NCI-H446 (cell line): ENCODE data around the gene ACBD4.
A peak's percentile ranks its signal among the peaks of the same experiment; 100 is the strongest.

ENCODE experiments used
- DNase-seq, 2 experiments: peaks; one replicate each; lab custom pipeline; 2025; lab: John Stamatoyannopoulos, UW

Gene ACBD4, protein sequence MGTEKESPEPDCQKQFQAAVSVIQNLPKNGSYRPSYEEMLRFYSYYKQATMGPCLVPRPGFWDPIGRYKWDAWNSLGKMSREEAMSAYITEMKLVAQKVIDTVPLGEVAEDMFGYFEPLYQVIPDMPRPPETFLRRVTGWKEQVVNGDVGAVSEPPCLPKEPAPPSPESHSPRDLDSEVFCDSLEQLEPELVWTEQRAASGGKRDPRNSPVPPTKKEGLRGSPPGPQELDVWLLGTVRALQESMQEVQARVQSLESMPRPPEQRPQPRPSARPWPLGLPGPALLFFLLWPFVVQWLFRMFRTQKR

DNA sequence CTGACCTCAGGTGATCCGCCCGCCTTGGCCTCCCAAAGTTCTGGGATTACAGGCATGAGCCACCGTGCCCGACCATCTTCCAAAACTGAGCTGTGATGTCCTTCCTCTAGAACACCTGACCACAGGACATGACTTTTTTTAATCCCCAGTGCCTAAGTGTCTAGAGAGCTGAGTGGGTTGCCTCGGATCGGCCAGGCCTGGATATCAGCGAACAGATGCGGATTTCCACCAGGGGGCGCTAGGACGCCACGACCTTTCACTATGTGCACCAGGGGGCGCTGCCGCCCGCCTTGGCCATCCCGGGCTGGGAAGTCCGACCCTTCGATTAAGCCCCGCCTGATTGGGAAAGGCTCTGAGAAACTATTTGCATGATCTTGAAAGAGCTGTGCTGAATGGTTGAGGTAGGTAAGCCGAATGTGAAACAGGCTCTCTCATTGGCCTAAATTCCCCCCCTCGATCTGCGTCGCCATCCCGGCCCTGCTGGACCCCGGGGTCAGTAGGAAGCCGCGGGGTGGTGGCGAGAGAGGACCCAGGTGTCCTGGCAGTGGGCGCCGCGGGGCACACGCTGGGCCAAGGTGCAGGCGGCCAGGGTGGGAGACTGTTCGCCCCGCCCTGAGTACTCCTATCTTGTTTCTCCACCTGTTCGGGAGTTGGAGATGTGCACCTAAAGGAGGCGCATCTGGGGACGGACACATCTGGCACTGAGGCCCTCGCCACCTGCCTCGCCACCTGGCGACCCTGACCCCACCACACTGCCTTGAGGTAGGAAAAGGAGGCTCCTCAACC is at the start of gene ACBD4:
Gene ACBD4, plus strand, starts transcription at position 496 of the 786 bp plus-strand sequence. CDS start 458 bp downstream, outside the sequence.
- peak; percentile 91 to 98 for DNase-seq

- no peak for DNase-seq
These were observed 49.1 kb upstream of the ACBD4 start for GRCh38 chr17:45086391-45086790.

GRCh38 chr17:45086865-45087503 is 48.5 kb upstream of the ACBD4 start:
- DNase-seq = no peak

DNA sequence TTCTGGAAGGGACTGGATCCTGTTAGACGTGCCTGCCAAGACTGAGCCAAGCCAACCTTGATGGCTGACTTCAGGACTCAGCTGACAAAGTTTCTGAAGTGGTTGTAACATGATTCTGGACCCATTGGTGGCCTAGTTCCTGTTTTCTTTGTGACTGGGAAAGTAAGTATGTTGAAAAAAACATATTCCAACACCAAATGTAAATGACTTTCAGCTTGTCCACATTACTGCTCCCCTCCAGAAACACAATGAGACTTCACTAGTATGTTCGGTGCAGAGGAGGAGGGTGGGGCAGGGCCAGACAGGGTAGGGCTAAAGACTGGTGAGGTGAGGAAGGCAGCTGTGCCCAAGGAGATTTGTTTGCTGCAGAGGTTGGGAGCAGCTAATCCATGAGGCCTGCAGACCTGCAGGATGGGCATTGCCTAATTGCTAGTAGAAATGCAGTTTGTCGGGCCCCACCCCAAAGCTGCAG is 47.9 kb upstream of the ACBD4 start:
- DNase-seq = no peak

GRCh38 chr17:45087978-45088377 is 47.5 kb upstream of the ACBD4 start:
- DNase-seq = no peak

- DNase-seq = no peak
These were observed 46.7 kb upstream of the ACBD4 start for GRCh38 chr17:45088741-45089140.

- no peak for DNase-seq
These were observed 44.8 kb upstream of the ACBD4 start for GRCh38 chr17:45090711-45091110.

GRCh38 chr17:45091778-45092425 is 43.6 kb upstream of the ACBD4 start:
- DNase-seq = no peak

GRCh38 chr17:45092911-45093430 is 42.5 kb upstream of the ACBD4 start:
- peak; percentile 80 to 95 for DNase-seq

DNA sequence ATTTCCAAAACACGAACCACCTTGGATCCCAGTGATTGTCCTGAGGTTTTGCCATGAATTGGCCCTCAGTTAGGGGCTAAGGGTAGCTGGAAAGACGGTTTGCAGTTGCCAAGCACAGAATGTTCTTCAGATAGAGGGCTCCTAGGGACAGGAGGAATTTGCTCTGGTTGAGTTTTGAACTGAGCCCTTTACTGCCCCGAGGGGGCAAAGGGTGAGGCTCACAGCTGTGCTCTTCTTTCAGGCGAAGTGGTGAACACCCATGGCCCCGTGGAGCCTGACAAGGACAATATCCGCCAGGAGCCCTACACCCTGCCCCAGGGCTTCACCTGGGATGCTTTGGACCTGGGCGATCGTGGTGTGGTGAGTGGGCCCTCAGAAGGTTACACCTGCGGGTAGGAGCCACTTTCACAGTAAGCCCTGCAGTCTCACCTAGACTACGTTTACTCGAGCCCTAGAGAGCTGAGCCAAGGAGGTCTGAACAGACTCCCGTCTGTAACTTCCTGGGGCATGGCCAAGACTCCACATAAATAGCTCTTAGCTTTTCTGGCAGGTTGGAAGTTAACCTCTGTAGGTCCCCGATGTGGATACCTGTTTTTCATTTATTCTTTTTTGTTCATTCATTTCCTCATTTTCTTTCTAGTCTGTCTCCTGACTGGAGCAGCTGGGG is 41.9 kb upstream of the ACBD4 start:
- peak in 1 of 2 experiments; percentile 22 for DNase-seq

DNA sequence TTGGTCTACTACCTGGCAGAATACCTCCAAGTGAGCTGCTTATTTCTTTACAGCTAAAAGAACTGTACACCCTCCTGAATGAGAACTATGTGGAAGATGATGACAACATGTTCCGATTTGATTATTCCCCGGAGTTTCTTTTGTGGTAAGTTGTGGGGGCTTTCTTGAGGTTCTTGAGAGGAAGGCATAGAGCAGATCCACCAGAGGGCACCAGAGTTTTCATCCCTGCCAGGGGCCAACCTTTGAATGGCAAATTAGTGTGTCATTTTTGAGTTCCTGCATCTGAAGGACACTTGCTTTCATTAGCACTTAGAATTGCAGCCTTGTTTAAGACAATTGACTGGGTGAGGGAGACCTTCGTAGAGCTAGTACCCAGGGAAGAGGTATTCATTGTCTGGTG is 39.3 kb upstream of the ACBD4 start:
- DNase-seq = peak in 1 of 2 experiments; percentile 13

- DNase-seq = no peak
These were observed 38.6 kb upstream of the ACBD4 start for GRCh38 chr17:45096926-45097325.

DNA sequence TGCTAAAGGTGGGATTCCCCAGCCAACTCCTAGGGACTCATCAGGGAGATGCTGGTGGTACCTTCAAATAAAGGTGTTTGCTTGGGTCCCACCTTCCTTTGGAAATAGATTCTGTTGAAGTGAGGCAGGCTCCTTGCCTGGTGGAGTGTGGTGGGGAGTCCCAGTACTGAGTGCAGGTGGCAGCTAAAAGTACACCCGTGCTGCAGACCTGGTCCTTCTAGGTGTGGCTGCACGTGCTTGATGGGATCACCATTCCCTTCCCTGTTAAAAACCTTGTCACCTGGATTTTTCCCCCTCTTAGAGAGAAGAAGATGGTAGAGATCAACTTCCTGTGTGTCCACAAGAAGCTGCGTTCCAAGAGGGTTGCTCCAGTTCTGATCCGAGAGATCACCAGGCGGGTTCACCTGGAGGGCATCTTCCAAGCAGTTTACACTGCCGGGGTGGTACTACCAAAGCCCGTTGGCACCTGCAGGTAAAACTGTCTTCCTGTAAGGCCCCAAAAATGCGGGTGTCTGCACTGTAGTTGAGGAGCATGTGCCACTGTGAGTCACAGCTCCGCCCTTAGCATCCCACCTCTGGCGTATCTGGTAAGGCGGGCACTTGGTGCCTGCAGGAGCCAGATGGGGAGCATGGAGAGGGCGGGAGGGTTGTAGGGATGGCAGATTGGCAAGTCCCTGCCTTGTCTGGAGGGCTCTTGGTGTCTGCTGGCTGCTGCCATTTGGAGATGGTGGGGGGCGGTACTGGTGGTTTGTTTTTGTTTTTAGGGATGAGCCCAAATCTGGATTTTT is 37.2 kb upstream of the ACBD4 start:
- no peak for DNase-seq

- DNase-seq = peak; percentile 65 to 76
These were observed 36.4 kb upstream of the ACBD4 start for GRCh38 chr17:45098869-45099616.

DNA sequence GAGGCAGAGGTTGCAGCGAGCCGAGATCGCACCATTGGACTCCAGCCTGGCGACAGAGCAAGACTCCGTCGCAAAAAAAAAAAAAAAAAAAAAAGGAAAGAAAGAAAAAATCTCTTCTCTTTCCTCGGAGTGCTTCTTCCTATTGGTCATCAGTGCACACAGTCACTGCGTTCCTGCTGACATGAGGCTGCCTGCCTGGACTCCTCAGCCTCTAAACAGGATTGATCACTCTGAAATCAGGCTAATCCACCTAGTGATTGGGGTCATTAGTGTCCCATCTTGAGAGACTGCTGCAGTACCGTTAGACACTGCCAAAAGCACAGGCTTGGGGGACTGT is 34.0 kb upstream of the ACBD4 start:
- DNase-seq = no peak

DNA sequence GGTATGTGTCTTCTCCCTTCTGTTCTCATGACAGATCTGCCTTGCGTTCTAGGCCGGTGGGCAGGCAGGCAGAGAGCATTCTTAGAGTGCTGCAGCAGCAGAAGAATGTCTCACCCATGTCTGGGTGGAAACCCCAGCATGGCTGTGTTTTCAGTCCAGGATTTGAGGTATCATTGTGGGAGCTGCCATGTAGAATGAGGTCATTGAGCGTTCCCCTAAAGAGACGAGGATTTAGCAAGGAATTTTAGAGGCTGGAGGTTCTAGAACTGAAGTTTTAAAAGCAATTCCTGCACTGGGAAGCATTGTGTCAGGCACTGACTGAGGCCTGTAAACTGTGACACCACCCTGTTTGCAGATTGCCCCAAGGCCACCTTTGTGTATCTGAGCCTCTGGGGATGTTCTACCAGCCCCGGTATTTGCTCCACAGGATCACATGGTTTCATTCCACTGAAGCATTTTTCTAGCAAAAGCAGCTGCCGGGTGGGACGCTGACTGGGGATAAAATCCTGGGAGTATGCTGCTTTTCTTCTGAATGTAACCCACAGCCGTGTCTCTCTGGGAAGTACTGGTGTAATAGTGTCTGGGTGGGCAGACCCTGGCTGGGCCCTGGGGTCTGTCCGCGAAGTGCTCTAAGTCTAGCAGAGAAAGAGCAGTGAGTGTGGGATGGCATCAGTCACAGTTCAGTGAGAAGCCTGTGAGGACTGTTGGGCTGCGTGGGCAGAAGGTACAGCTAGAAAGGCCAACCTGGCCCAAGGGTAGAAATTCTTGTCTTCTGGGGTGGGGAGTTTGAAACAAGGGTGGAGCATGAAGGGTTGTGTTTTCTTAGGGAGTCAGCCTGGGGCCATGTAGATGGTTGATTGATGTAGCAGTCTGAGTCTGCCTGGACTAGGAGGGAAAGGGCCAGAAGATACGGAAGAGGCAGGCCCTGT is 33.3 kb upstream of the ACBD4 start:
- no peak for DNase-seq

DNA sequence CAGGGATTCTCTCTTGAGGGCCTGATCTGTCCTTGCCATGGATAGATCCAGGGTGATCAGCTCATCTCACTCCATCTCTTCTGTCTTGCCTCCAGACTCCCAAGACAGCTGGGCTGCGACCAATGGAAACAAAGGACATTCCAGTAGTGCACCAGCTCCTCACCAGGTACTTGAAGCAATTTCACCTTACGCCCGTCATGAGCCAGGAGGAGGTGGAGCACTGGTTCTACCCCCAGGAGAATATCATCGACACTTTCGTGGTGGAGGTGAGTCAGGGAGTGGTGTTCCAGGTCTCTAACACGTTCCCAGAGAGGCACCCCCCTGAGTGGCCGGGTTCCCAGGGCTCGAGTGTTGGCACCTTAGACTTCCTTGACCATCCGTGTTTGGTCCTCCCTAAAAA is 32.6 kb upstream of the ACBD4 start:
- no peak for DNase-seq

GRCh38 chr17:45103269-45103795 is 32.2 kb upstream of the ACBD4 start:
- DNase-seq = no peak

DNA sequence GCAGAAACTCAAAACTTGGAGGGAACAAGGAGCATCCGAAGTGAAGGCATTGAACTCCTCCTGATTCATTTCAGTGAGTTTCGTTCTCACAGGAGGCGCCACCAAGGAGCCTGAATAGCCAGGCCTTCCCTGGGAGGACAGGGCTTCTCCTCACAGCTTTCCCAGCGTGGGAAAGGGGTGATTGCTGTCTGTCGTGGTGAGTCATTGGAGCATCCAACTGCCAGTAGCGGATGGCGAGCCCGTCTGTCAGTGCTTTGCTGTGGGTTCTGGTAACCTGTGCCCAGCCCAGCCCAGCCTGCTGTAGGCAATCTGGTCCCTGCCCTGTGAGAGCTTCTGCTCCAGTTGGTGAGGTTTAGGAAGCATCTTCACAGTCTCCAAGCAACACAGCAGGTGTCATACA is 31.5 kb upstream of the ACBD4 start:
- no peak for DNase-seq
